DMS53 (cell line): ENCODE data around the gene ZBTB38.
A peak's percentile ranks its signal among the peaks of the same experiment; 100 is the strongest.

Experiments used
- DNase-seq: peaks from one replicate; lab custom pipeline; 2025; lab: John Stamatoyannopoulos, UW

ZBTB38 gene

DNA sequence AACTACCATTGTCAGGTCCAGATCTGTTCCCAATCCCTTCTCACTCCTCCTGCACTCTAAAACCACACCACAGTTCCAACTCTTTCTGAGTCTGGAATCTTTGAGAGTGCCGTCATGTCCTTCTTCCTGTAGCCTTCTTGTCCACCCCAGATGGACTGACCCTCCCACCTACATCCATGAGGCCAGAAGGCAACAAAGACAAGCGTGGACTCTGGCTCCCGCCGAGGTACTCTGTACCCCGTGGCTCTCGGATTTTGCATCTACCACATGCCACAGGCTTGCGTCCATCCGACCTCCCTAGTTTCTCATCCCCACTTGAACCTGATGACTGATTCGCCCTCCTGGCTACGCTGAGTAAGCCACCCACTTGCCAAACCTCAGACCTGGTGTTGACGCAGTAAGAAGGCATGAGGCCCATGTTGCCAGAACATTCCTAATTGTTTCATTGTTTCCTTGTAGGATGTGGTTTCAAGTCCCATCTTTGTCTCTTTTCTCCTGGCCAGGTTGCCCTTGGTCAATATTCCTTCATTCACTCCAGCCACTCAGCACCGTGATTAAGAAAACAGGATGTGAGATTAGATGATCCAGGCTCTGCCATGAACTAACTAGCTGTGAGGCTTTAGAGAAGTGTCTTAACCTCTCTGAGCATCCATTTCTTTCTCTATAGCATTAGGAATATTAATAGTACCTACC is 1.1 kb upstream of the ZBTB38 start:
- DNase-seq = peak; percentile 23

DNA sequence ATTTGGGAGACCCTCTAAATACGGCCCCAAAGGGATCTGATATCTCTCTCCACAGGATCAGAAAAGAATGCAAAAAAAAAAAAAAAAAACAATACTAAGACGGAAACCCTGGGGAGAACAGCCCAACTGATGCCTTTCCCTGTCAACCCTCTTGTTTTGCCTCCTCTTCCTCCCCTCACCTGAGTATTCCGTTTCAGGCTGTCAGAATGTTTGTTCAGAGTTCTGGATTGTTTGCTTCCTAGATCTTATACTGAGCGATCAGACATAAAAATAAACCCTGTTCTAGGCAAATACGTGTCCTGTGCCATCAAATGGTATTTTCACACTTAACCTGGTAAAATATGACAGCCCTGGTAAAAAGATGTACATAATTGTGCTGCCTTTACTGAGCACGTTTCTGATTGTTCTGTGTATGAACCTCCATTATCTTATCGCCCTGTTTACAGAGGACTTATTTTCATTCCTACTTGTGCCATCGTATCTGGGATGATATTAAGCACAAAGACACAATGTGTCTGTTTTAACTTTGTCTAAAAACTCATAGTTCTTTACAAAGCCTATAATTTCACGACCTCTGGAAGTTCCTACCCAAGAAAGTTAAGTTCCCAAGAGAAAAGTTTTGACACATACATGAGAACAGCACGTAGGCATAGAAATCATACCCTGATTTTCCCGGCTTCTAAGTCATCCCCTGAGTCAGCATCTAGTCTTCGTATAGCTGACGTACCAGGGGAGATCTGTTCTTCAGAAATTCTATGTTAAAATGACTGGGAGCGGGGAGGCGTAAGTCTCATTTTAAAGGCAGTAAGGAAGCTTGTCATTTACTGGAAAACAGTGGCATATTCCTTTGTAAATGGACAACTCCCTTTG is 856 bp downstream of the ZBTB38 start:
- DNase-seq = peak; percentile 41

DNA sequence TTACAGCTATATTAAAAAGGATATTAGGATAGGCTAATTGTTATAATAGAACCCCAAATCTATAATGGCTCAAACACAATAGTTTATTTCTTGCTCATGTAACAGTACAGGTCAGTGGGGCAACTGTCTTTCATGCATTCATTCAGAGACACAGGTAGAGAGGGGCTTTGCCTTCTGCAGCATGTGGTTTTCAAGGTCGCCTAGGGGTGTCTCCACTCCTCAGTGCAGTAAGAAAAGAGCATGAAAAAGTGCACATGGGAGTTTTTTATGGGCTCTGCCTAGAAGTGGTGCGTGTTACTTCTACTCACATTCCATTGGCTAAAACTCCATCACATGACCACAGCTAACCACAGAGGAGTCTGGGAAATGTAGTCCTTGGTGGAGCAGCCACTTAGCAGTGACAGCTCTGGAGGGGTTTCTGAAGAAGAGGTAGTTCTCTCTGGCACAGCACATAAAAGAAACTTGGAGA is 1.8 kb downstream of the ZBTB38 start:
- peak; percentile 64 for DNase-seq

DNA sequence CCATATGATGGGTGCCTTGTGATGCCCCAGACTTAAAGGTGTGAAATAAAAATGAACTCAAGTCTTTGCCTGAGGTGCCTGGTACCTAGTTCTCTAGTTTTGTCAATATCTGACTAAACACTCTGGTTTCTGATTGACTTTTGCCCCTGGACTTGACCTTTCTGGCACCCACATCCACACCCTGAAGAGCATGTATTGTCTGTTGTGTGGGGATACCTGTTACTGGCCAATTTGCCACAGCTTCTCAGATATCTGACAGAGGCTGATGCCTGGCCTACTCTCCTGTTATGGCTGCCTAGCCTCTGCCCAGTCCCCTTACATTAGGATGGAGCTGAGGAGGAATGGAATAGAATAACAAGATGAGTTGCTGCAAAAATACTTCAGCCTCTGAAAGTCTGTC is 3.6 kb downstream of the ZBTB38 start:
- no peak for DNase-seq

DNA sequence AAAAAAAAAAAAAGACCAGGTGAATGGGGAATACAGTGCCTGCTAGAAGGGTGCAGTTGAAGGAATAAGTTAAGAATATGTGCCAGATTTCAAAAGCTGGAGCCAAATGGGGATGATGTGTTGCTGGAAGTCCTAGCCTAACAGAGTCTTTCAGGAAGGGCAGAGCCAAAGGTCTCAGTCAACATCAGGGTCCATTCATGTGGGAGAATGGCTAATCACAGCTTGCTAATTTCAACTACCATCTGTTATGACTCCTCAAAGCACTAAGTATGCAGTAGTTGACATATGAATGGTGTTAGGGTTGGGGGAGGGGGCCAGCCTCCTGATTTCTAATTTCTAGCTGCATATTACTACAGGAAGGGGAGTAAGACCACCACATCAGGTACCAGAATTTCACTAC is 4.4 kb downstream of the ZBTB38 start:
- DNase-seq = no peak

DNA sequence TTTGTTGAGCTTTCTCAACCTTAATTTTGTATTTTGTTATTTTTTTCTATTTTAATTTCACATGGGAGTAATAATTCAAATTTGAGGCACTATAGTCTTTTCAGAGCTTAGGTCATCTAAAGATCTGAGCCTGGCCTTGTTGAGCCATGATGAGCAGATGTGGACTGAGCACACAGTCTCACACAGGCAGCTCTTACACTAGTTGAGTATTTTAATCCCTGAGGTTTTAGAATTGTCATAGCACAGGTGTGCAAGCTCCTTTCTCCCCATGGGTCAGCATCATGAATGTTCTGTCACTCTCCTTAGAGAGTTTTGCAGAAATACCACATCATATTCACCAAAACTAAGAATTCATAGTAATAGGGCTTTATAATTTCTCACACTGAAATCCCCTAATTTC is 4.9 kb downstream of the ZBTB38 start:
- no peak for DNase-seq

DNA sequence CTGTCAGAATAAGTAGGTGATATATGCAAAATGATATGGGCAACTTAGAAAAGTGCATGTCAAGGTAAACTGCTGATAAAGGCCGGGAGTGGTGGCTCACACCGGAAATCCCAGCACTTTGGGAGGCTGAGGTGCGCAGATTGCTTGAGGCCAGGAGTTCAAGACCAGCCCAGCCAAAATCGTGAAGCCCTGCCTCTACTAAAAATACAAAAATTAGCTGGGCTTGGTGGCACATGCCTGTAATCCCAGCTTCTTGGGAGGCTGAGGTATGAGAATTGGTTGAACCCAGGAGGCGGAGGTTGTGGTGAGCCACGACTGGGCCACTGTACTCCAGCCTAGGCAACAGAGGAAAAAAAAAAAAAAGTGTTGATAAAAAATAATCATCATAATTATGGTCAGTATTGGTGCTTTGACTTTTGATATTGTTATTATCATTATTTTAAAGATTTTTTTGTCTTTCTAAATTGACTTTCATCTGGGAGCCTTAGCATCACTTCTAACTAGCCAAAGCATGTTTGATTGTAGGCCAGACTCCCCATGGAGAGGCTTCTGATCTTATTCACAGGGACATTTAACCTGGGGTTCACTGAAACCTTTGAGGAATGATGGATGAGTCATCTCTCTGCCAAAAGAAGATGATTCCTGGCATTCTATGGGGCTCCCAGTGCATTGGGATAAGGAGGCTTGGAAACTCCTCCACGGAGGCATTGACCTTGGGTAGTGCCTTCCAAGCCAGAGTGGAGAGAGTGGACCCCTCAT is 5.6 kb downstream of the ZBTB38 start:
- DNase-seq = no peak

DNA sequence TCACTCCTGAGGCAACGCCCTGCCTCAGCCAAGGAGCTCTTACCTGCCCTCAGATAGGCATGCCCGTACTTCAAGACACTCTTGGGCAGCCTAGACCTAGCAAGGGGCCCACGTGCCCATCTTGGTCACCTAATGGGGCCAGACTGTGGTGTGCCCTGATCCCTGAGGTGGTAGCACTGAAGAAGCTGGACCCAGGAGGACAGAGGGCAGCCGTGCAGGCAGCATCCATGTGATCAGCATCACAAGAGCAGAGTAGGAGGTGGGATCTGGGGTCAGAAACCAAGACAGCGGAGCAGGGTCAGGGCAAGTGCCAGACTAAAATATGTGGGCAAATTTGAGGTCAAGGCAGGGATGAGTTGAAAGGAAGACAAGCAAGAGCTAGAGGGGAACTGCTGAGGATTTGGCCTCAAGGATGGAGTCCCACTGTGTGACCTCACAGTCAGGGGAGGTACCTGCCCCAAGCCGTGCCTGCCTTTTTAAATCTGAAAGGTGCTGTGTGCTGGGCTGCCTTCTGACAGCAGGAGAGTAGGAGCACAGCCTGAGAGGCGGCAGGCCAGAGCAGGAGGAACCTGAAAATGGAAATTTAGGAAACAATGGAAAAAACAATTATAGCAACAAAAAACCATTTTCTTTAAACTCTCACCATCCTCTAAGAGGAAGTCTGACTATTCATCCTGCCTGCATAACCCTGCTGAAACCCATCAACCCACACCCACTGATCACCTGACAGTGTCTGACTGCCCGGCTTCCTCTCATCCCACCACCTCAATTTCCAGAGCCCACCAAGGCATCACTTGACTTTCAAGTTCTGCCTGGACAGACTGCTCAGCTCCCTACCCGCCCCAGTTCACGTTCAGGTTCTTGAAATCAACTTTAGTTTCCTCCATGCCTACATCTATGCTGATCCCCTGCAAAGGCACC is 7.3 kb downstream of the ZBTB38 start:
- no peak for DNase-seq

DNA sequence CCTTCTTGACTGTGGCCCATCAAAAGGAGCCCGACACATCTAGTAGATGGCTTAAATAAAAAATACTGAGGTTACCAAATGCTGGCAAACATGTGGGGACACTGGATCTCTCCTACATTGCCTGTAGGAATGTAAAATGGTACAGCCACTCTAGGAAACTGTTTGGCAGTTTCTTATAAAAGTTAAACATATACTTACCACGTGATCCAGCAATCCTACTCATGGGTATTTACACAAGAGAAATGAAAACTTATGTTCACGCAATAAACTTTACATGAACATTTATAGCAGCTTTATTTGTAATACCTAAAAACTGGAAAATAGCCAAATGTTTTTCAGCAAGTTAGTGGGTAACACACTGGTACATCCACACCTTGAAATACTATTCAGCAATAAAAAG is 9.1 kb downstream of the ZBTB38 start:
- no peak for DNase-seq

DNA sequence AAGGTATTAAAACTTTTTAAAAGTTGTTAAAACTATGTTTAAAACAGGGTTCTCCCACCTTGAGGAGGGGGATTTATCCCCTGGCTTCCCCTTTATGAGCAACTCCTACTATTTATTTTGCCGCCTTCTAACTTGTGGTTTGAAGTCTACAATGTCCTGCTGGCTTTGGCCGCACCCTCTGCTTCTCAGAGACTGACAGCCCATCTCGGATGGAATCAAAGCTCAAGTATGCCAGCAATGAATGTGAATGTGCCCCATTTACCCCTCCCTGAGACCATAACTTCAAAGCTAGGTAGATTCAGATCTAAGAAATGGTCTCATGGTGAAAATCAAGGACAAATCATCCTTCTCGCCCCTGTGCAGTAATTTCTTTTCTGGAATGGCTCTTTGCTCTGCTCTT is 10.3 kb downstream of the ZBTB38 start:
- no peak for DNase-seq

DNA sequence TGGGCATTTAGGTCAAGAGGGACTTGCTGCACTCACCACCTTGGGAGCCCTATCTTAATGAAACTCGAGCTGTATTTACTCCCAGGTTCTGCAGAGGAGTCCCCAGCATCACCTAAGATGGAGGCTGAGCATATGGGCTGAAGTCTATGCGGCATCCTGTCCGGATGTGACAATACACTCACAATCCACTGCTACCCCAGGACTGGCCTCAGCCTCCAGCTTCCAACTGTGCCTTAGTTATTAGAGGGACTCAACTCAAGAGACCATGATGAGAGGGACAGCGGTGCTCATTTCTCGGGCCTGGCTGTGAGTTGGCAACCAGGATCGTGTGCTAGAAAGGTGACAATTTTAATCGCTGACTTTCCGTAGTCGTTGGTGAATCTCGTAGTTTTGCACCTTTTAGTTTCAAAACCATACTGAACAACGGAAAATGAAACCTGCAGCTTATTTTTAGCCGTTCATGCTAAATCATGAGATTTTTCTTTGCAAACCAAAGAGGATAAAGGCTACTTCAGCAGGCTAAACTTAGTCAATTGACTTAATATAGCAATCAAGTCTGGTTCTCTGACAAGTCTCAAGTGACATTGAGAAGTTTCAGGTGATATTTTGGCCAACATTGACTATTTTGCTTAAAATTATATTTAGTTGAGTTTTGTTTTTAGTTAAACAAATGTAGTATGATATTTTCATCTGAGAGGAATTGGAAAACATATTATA is 11.1 kb downstream of the ZBTB38 start:
- no peak for DNase-seq

DNA sequence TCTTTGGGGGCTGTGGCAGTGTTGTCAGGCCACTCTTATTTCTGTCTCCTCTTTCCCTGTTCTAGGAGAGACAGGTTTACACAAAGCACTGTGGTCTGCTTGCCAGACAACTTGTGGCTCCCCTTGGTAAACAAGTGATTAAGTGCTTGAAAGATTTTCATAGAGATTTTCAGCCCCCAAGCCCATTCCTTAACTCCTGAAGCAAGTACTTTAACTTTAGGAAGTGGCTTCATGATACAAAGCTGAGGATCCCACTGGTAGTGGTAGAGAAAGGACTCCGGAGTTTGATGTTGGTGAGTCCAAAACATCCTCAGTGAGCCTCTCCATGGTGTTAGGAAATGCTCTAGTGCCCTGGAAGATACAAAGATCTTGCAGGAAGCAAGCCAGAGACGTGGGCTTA is 12.0 kb downstream of the ZBTB38 start:
- DNase-seq = no peak

DNA sequence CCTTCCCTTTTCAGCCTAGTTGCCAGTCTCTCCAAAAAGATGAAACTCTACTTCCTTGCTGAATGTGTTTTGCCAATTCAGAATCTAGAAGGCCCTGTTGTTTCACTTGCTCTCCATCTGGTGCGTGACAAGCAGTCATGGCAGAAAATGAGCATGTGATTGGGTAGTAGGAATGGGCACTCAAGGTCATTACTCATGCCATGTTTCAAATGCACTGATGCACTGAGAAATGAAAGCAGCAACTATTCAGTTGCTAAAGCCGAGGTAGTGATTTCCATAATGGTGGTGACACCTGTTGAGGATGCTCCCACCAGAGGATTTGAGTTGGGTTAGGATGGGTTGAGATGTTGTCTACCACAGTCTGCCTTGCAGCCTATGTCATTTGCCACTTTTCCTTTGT is 12.7 kb downstream of the ZBTB38 start:
- no peak for DNase-seq

DNA sequence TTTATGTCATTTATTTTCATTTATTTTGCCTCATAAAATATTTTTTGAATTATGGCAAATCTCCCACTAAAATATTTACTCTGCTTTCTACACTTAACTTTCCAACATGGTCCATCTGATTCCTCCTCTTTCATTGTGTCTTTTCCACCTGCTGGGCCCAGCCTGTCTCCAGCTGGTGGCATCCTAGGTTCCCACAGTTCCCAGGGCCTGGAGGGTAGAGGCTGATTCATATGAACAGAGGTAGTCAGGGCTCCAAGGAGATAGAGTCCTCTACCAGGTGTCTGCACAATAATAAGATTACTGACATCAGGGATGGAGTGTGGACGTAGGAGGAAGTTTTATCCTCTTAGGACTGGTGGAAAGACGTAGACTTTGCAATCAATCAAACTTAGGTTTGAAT is 14.3 kb downstream of the ZBTB38 start:
- no peak for DNase-seq

DNA sequence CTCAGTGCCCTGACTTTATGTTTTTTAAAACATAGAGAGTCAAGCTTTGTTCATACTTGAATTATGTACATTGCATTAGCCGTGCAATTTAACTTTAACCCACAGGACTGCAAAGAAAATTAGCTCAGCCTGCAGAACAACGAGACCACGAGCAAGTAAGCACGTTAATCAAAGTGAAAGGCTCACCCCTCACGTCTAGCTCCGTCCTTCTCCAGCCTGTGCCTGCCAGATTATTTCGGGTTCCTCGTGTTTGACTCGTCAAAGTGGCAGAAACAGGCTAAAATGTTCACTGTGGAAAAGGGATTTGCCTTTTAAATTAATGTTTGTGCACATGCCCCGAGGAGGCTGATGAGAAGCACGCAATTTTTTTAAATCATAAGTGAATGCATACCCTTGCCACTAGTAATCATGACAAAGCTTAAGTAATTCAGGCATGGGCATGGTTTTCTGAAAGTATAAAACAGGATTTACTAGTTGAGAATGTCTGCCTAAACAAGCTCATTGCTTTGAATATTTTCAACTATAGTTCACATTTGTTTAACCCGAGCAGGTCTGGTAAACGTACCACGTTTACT is 15.3 kb downstream of the ZBTB38 start:
- DNase-seq = no peak

DNA sequence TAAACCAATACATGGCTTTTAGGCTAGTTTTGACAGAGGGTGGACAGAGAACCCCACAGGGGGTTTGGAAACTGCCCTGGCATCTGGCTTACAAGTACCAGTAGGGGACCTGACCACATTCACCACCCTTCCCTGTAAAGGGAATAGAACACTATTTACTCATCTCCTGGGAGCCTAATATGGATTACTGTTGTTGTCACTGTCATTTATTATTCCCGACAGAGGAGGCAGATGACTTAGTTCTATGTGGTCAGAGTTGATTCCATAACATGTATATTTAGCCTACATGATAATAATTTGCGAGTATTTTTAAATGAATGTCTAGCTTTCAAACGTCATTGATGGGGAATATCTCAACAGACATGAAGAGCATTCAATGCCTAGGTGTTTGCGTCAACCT is 15.9 kb downstream of the ZBTB38 start:
- no peak for DNase-seq

DNA sequence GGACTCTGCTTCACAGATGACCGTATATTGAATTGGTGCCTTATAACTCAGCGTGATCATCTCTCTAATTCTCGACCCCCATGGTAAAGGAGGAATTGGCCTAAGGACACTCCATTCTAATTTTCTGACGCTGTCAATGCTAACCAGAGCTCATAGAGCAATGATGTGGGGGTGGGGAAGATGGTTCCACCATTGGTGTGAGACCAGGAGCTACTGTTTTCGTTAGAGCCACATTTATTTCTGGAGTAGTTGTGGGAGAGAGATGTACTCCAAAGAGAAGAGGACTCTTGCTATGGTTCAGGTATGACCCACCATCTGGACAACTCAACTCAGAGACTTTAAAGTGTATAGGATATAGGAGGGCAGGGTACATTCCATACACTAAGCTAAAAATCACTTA is 16.3 kb downstream of the ZBTB38 start:
- no peak for DNase-seq

DNA sequence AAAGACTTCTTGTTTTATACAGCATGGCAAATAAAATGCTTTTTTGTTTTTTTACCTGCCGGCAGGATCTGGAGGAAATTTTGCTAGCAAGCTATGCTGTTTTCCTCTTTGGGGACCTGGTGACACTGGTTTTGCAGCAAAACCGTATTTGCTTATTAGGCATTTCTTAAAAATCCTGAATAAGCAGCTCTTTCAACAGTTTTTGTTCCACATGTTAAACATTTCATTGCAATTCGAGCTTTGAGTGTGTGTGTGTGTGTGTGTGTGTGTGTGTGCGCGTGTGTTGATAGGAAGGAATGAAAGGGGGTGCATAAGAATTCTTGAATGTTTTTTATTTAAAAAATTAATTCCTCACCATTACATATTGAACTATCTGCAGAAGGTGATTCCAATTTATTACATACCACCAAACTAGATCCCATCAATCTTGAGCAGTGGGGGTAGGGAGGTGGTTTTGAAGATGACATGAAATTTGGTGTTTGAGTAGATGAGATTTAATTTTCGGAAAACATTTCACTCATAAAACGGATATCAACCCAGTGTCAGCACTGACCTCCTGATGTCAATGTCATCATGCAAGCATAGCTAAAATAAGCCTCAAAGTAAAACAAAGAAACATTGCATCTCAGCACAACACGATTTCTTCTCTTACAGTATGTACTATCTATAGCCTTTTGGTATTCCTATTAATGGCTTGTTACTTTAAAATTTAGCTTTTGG is 17.3 kb downstream of the ZBTB38 start:
- DNase-seq = no peak

DNA sequence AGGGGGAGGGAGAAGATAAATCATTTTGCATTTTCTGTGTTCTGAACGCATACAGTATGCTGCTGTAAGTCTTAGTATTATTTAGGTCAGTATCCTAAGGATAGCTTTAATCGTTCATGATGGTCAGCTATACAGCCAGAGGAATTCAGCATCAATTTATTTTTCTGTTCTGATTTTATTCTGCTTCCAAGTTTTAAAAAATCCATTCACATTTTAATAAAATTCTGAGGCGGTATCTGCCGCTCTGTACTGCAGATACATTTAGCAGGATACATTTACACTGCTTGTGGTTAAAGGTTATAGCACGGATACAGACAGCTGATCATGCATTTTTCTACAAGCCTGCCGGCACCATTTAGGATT is 17.8 kb downstream of the ZBTB38 start:
- DNase-seq = no peak

DNA sequence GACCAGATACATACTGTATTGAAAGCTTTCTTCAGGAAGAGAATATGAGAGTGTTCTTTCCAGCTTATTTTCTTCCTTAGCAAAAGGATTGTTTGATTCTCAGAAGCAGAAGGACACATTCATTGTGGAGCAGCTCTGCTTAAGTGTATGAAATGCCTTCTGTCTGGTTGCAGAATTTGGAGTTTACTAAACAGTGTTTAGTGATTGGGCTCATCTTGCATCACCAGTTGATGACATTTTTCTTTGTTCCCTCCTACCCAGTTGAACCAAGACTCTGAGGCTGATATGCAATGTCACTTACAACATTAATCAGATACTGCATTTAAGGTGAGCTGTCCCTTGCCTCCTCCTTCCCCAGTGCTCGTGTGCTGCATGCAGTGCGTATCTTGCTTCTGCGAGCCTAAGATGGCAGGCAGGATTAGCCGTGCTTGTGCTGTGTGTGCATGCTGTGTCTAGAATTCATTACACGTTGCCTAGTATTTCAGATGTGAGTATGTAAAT is 18.4 kb downstream of the ZBTB38 start:
- DNase-seq = no peak
